Stimulated activated CD4-positive, alpha-beta T cell treated with anti-CD3 and anti-CD28 coated beads, Interleukin-12 subunit alpha, Interleukin-12 subunit beta, amount 100 ng/mL, for 48 hours (primary cell): ENCODE measurements around the gene ST6GALNAC3.

ENCODE experiments used
- DNase-seq, 3 donors: peaks; one replicate each; pipeline ENCODE4 v3.0.0-alpha.2; 2020; ENCODE audit warnings: low read depth in 2 of 3, low spot score in 1 of 3

ST6GALNAC3 gene

GRCh38 chr1:76141929-76142328, 67.4 kb downstream of the ST6GALNAC3 start:
- no peak for DNase-seq

DNA sequence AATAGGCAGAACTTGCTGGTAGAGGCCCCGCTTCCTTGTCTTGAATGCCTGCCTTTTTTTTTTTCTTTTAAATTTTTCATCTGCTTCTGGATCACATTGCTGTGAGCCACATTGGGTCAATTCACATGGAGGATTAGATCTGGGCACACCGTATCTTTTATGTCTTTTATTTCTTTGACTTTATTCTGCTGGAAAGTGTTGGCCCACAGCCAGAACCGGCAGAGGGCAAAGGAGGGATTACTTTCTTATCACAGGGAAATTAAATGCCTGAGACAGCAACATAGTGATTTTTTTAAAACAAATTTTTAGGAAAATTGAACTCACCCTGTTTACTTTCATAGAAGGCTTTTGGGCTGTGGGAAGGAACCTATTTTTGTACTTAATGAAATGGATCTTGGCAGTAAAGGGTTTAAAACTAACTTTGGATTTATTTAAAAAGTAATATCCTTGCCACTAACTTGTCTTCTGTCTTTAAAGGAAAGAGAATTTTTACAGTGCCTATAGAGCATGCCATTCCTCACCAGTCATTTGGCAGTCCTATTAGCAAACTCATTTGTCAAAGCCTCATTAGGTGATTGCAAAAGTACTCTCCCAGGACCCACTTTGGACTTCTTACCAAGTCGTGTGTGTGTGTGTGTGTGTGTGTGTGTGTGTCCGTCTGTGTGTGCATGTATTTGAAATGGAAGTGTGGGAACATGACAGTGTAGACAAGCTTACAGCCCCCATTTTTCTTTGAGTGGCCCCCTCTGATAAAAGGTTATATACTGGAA, 68.4 kb downstream of the ST6GALNAC3 start:
- no peak for DNase-seq

DNA sequence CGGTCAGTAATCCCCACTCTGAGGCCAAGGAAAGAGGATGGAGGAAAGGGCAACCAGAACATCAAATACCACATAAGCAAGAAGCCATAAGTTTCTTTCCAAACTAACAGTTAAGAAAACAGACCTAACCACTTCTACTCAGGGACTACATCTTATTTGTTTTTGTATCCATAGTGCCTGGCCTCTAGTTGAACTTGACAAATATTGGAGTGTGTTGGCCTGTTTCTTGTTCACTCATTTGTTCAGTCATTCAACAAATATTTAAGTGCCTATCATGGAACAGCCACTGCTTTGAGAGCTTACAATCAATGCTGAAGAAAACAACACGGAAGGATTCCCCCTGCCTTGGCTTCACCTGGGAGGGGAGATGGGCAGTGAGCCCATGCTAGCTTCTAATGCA, 69.7 kb downstream of the ST6GALNAC3 start:
- DNase-seq = no peak

- no peak for DNase-seq
These were observed 70.8 kb downstream of the ST6GALNAC3 start for GRCh38 chr1:76145332-76145731.

- DNase-seq = no peak
These were observed 71.6 kb downstream of the ST6GALNAC3 start for GRCh38 chr1:76146184-76146583.

DNA sequence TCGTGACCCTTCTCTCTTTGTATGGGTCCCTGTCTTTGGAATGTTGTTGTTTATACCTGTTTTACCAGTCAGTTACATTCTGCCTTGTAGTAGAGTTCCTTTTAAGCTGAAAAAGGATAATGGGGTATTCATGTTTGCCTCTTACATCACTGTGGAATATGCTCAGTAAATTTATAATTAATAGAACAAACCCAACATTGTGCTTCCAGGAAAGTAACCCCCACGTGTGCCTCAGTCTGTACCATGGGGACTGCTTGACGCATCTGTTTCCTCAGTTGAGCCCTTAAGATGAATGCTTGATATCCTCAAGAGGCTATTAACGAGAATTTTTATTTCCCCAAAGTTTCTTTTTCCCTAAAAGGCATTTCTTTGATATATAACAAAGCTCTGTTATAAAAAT, 73.4 kb downstream of the ST6GALNAC3 start:
- DNase-seq = no peak

- DNase-seq = no peak
These were observed 73.9 kb downstream of the ST6GALNAC3 start for GRCh38 chr1:76148460-76148859.

DNA sequence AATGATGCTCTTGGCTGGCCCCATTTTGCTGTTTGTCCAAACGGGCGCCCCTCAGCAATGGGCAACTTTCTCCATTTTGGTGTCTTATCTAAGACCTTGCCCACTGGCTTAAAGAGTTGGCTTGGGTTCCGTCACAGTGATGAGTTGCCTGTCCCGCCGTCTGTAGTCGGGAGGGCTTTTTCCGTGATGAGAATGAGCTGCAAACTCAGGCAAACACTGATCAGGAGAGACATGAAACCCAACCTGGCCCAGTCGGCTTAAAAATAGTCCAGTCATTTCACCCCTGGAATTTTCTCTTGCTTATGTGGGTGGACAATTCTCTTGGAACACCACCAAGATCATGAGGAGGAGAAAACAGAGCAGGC, 79.3 kb downstream of the ST6GALNAC3 start:
- DNase-seq = no peak

GRCh38 chr1:76154206-76154956, 79.8 kb downstream of the ST6GALNAC3 start:
- DNase-seq = peak; percentile 64 to 80 (median 66)

- no peak for DNase-seq
These were observed 82.4 kb downstream of the ST6GALNAC3 start for GRCh38 chr1:76156987-76157386.

DNA sequence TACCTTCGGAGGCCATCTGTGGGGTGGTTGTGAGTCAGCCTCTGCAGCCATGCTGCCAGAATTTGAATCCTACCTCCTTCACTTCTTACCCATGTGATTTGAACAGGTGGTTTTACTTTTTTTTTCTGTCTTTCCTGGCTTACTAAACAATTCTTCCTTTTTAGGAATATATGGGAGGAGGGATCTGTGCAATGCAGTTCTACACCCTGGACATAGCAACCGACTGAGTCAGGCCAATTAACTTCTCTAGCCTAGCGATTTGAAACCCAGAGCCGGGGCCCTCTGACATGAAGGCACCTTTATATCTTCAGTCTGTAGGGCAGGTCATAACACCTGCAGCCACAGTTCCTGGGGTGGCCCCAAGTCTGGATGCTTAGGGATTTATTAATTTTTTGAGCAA, 83.6 kb downstream of the ST6GALNAC3 start:
- DNase-seq = no peak

- DNase-seq = no peak
These were observed 85.7 kb downstream of the ST6GALNAC3 start for GRCh38 chr1:76160225-76160624.

DNA sequence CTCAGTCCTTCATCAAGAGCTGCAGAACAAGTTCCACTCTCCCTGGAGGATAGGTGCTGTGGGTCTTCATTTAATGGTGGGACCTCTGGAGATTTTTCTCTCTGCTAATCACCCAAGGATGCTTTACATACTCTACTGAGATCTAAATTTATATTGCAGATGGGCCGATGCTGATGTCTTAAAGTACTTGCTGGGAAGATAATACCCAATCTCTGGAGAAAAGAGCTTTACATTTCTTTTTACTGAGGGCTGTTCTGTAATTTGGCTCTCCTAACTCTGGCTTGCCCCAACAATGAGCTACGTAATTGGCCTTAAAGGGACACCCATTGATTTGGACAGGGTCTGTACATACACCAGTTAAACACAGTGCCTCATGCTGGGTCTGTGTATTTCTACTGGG, 86.9 kb downstream of the ST6GALNAC3 start:
- DNase-seq = no peak

- no peak for DNase-seq
These were observed 87.7 kb downstream of the ST6GALNAC3 start for GRCh38 chr1:76162254-76162653.

DNA sequence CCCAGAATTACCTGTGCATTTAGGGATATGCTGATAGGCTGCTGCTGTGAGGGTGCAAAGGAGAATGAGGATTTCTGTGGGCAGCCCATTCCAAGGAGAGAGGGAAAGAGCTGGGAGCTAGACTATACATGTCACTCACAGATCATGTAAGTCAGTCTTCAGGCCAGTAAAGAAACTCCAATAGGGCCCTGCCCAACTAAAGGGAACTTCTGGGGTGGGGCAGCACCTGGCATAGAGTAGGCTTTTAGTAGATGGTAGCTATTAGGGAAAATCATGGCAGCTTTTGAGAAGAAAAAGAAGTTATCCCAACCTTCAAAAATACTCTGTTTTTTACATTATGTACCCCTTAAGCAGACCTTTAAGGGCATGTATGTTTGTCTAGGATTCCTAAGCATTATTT, 89.6 kb downstream of the ST6GALNAC3 start:
- no peak for DNase-seq

- no peak for DNase-seq
These were observed 95.5 kb downstream of the ST6GALNAC3 start for GRCh38 chr1:76170084-76170483.

DNA sequence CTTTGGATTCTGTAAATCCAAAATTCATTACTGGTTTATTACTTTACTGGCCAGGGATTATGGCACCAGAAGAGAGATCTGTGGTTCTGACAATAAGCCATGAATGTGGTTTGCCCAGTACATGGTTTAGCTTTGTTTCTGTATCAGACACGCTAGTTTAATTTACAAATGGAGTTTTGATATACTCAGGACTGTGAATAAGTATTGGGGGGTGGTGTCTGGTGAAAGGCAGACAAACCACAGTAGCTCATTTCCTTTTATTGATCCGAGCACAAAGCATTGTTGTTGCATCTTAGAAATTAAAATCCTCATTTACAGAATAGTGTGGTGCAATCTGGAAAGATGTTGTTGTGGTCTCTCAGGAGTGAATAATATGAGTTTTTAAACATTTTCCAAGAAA, 96.0 kb downstream of the ST6GALNAC3 start:
- DNase-seq = no peak

- DNase-seq = peak; percentile 8 to 49 (median 15)
These were observed 101.5 kb downstream of the ST6GALNAC3 start for GRCh38 chr1:76176000-76176399.

GRCh38 chr1:76177615-76178014, 103.1 kb downstream of the ST6GALNAC3 start:
- DNase-seq = no peak

GRCh38 chr1:76179219-76179698, 104.7 kb downstream of the ST6GALNAC3 start:
- no peak for DNase-seq

- DNase-seq = no peak
These were observed 110.7 kb downstream of the ST6GALNAC3 start for GRCh38 chr1:76185207-76185606.

- no peak for DNase-seq
These were observed 112.1 kb downstream of the ST6GALNAC3 start for GRCh38 chr1:76186554-76187170.
